ENCODE results near the gene SLCO3A1.

DNA sequence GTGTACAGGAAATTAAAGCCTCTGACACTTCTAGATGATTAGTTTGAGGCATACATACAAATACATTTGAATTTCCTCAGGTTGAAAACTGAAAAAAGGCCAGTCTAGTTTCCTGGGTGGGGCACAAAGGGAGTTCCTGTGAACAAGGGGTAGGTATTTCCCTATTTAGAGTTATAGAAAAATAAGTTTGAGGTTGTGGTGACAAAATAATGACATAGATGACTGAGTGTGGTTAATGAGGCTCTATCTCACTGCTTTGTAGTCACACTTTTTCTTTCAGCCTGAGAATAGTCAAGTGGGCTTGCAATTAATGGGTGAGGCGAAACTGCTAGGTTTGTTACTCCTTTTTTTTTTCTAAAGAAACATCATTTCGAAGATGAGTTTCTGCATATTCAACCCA is 4.3 kb downstream of the SLCO3A1 start:
- no peak for TF ChIP-seq CTCF (IDR thresholded peaks at IDR 0.05; ENCODE audit: insufficient read depth, low read length)
- TF ChIP-seq POLR2AphosphoS5 (IDR thresholded peaks at IDR 0.05; ENCODE audit: low read depth): no peak
- TF ChIP-seq, protein P1, sequence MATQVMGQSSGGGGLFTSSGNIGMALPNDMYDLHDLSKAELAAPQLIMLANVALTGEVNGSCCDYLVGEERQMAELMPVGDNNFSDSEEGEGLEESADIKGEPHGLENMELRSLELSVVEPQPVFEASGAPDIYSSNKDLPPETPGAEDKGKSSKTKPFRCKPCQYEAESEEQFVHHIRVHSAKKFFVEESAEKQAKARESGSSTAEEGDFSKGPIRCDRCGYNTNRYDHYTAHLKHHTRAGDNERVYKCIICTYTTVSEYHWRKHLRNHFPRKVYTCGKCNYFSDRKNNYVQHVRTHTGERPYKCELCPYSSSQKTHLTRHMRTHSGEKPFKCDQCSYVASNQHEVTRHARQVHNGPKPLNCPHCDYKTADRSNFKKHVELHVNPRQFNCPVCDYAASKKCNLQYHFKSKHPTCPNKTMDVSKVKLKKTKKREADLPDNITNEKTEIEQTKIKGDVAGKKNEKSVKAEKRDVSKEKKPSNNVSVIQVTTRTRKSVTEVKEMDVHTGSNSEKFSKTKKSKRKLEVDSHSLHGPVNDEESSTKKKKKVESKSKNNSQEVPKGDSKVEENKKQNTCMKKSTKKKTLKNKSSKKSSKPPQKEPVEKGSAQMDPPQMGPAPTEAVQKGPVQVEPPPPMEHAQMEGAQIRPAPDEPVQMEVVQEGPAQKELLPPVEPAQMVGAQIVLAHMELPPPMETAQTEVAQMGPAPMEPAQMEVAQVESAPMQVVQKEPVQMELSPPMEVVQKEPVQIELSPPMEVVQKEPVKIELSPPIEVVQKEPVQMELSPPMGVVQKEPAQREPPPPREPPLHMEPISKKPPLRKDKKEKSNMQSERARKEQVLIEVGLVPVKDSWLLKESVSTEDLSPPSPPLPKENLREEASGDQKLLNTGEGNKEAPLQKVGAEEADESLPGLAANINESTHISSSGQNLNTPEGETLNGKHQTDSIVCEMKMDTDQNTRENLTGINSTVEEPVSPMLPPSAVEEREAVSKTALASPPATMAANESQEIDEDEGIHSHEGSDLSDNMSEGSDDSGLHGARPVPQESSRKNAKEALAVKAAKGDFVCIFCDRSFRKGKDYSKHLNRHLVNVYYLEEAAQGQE (IDR thresholded peaks at IDR 0.05; ENCODE audit: insufficient replicate concordance, low read depth): no peak
- no peak for TF ChIP-seq GABPA (IDR thresholded peaks at IDR 0.05; ENCODE audit: low read depth)

Measured in HL-60 (cell line).